ENCODE results near the gene MED12L.
A peak's percentile ranks its signal among the peaks of the same experiment; 100 is the strongest.

MED12L gene

GRCh38 chr3:151169262-151169947, 83.9 kb downstream of the MED12L start:
- peak overlapping the region; percentile 14 for H3K4me3 ChIP-seq (ENCODE audit: low read depth, low read length)
- TF ChIP-seq, protein P1, sequence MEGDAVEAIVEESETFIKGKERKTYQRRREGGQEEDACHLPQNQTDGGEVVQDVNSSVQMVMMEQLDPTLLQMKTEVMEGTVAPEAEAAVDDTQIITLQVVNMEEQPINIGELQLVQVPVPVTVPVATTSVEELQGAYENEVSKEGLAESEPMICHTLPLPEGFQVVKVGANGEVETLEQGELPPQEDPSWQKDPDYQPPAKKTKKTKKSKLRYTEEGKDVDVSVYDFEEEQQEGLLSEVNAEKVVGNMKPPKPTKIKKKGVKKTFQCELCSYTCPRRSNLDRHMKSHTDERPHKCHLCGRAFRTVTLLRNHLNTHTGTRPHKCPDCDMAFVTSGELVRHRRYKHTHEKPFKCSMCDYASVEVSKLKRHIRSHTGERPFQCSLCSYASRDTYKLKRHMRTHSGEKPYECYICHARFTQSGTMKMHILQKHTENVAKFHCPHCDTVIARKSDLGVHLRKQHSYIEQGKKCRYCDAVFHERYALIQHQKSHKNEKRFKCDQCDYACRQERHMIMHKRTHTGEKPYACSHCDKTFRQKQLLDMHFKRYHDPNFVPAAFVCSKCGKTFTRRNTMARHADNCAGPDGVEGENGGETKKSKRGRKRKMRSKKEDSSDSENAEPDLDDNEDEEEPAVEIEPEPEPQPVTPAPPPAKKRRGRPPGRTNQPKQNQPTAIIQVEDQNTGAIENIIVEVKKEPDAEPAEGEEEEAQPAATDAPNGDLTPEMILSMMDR (IDR thresholded peaks at IDR 0.05; ENCODE audit: low read depth, low read length) = no peak
- TF ChIP-seq MYC (IDR thresholded peaks at IDR 0.05; ENCODE audit: low read depth, low read length) = peak; percentile 54
- TF ChIP-seq POLR2A (IDR thresholded peaks at IDR 0.05; ENCODE audit: extremely low read depth, insufficient read length) = no peak
- peak; percentile 66; the same call in 1 of the 2 replicates for TF ChIP-seq MAX (IDR thresholded peaks at IDR 0.05; ENCODE audit: low read depth, low read length)
- DNase-seq (ENCODE audit: low read depth) = peak; percentile 85

- peak overlapping the region; percentile 14 for H3K4me3 ChIP-seq (ENCODE audit: low read depth, low read length)
- DNase-seq (ENCODE audit: low read depth) = peak; percentile 89
- TF ChIP-seq MAX (IDR thresholded peaks at IDR 0.05; ENCODE audit: low read depth, low read length) = 0 out of 2 replicates have a peak, but pooled peaks have one; percentile 8
These were observed 84.7 kb downstream of the MED12L start for GRCh38 chr3:151169948-151170679.

DNA sequence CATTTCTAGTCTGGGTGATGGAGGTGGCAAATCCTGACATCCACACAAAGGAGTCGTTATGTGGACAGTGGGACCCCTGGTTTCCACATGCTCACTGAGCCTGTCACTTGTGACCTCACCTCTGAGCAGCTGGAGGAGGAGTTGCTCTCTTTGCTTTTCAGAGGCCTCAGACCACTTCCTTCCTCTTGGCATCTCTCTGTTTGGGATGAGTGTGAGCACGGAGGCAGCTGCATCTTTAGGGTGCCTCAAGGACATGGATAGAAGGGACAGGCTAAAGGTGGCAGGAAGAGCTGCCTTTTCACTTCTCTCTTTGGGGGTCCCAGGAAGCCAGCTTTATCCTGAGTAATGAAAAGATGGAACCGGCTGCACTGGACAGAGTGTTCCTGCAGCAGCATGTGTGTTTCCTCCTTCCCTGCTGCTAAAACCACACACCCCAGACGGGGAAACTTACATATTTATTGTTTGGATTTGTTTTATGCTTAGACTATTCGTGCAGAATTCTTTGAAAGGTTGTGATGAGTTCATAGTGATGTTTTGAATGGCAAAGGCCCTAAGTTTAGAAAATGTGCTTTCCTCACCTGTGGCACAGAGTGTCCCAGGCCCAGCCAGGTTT, 85.8 kb downstream of the MED12L start:
- DNase-seq (ENCODE audit: low read depth) = peak; percentile 84
- H3K4me3 ChIP-seq (ENCODE audit: low read depth, low read length) = no peak overlapping the region
- TF ChIP-seq, protein P1 (IDR thresholded peaks at IDR 0.05; ENCODE audit: low read depth, low read length) = no peak
- peak; percentile 56 for TF ChIP-seq MAX (IDR thresholded peaks at IDR 0.05; ENCODE audit: low read depth, low read length)
- TF ChIP-seq POLR2A (IDR thresholded peaks at IDR 0.05; ENCODE audit: extremely low read depth, insufficient read length) = no peak
- TF ChIP-seq MYC (IDR thresholded peaks at IDR 0.05; ENCODE audit: low read depth, low read length) = peak; percentile 43; the same call in 1 of the 2 replicates

- DNase-seq (ENCODE audit: low read depth) = no peak
- TF ChIP-seq, protein P1 (IDR thresholded peaks at IDR 0.05; ENCODE audit: low read depth, low read length) = no peak
- TF ChIP-seq MYC (IDR thresholded peaks at IDR 0.05; ENCODE audit: low read depth, low read length) (no peak), MAX (IDR thresholded peaks at IDR 0.05; ENCODE audit: low read depth, low read length) (no peak), POLR2A (IDR thresholded peaks at IDR 0.05; ENCODE audit: extremely low read depth, insufficient read length) (no peak)
These were observed 88.9 kb downstream of the MED12L start for GRCh38 chr3:151174351-151174750.

GRCh38 chr3:151175952-151176351, 90.5 kb downstream of the MED12L start:
- TF ChIP-seq POLR2A (IDR thresholded peaks at IDR 0.05; ENCODE audit: extremely low read depth, insufficient read length) = no peak
- TF ChIP-seq, protein P1 (IDR thresholded peaks at IDR 0.05; ENCODE audit: low read depth, low read length) = no peak
- TF ChIP-seq MYC (IDR thresholded peaks at IDR 0.05; ENCODE audit: low read depth, low read length) = no peak
- no peak for TF ChIP-seq MAX (IDR thresholded peaks at IDR 0.05; ENCODE audit: low read depth, low read length)
- no peak for DNase-seq (ENCODE audit: low read depth)

More at GRCh38 chr3:151174351-151174750, 88.9 kb downstream of the MED12L start:
- no peak overlapping the region for H3K4me3 ChIP-seq (ENCODE audit: low read depth, low read length)

More at GRCh38 chr3:151175952-151176351, 90.5 kb downstream of the MED12L start:
- no peak overlapping the region for H3K4me3 ChIP-seq (ENCODE audit: low read depth, low read length)

Measured in NB4 (cell line).